NCI-H1092 (cell line): ENCODE measurements around the gene PFKFB3.
"Not testable (repeated sequence)": the region's sequence is repeated elsewhere in the genome, so short reads cannot be mapped to it uniquely, and the experiment has no call there.

Experiments used
- DNase-seq: peaks from one replicate; lab custom pipeline; 2025; lab: John Stamatoyannopoulos, UW

PFKFB3 gene

DNA sequence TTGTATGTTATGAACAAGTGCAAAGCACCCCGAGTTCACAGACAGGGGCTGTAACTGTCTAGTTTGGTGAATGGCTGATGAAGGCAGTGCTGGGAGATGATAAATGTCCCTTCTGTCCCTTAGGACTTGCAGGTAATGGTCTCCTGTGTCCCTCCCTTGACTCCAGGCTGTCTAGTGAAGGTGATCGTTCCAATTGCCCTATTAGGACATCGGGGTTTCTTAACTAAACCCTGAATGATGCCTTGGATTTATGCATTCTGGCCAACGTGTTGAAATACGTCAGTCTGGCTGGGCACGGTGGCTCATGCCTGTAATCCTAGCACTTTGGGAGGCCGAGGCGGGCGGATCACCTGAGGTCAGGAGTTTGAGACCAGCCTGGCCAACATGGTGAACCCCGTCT, 69.4 kb downstream of the PFKFB3 start:
- no peak for DNase-seq

DNA sequence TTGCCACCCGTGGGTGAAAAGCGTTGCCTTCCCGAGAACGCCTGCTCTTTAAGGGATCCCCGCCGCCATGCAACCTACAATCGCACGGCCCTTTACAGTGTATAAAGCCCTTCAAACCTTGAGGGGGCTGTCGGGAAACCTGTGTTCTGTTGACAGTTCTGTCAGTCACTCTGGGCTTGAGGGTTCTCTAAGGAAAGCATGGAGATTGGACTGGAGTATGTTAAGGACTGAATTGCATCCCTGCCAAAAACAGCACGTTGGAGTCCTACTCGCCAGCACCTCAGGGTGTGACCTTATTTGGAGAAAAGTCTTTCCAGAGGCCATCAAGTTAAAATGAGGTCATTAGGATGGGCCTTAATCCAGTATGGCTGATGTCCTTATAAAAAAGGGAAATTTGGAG, 70.6 kb downstream of the PFKFB3 start:
- no peak for DNase-seq

DNA sequence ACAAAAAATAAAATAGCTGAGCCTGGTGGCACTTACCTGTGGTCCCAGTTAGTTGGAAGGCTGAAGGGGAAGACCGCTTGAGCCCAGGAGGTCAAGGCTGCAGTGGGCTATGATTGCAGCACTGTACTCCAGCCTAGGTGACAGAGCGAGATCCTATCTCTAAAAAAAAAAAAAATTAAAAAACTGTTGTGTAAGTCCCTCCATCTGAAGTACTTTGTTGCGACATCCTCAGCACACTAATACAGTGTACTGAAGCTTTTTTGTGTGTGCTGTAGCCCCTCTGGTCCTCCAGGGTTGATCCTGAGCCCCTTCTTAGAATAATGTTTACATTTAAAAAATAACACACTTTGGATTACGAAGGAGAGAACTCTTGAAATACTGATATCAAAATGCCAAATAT, 71.3 kb downstream of the PFKFB3 start:
- no peak for DNase-seq

DNA sequence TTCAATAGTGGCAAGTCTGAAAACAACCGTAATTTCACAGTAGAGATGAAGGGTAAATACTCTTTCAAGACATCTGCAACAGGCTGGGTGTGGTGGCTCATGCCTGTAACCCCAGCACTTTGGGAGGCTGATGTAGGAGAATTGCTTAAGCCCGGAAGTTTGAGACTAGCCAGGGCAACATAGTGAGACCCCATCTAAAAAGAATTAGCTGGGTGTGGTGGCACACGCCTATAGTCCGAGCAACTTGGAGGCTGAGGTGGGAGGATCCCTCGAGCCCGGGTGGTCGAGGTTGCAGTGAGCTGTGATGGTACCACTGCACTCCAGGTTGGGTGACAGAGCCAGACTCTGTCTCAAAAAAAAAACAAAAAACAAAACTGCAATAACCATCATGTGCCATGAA, 71.8 kb downstream of the PFKFB3 start:
- no peak for DNase-seq

DNA sequence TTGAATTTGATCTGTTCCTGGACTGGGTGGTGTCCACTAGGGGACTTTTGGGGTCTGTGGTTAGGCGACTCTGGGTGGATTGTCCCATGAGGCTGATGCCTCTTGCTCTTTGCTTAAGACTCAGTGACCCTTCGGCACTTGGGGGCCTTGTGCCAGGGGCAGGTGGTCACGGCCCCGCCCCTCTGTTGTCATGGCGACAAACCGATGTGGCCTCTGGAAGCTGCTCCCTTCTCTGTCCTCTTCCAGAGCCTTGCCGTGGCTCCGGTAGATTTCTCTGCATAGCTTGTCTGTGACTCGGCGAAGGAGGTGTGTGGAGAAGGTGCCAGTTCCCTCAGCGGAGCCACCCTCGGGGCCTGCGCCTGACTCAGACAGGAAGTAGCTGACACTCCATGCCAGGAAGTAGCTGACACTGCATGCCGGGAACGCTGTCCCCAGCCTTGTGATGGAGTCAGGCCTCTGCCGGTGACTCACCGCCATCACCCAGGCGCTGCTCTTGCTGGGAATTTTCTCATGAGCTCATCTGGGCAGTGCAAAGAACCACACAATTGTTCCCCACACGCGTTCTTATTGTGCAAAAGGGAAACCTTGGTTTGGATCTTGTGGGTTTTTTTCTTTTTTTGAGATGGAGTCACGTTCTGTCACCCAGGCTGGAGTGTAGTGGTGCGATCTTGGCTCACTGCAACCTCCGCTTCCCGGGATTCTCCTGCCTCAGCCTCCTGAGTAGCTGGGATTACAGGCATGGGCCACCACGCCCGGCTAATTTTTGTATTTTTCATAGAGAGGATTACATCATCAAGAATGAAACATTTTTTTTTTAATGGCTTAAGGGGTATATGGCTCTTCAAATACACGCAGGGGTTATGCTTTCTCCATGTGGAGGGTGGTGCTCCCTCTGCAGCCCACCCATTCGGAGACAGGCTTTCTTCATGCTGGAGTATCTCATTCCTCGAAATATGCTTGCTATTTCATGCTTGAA, 72.6 kb downstream of the PFKFB3 start:
- DNase-seq = no peak

DNA sequence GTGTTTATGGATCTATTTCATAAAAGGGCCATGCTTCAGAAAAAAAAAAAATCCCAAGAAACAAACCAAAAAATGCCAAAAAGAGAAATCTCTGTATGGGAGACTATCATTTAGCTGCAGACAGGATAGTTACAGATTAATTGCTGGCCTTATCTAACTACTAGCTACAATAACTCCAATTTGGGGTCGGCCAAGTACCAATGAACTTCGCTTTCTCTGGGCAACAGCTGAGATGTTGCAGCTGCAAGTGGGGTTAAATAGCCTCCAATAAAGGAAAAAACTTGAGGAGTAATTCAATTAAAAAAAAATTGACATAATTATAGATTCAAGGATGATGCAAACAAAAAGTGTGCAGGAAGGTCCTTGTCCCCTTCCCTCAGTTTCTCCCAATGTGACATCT, 73.6 kb downstream of the PFKFB3 start:
- DNase-seq = no peak

DNA sequence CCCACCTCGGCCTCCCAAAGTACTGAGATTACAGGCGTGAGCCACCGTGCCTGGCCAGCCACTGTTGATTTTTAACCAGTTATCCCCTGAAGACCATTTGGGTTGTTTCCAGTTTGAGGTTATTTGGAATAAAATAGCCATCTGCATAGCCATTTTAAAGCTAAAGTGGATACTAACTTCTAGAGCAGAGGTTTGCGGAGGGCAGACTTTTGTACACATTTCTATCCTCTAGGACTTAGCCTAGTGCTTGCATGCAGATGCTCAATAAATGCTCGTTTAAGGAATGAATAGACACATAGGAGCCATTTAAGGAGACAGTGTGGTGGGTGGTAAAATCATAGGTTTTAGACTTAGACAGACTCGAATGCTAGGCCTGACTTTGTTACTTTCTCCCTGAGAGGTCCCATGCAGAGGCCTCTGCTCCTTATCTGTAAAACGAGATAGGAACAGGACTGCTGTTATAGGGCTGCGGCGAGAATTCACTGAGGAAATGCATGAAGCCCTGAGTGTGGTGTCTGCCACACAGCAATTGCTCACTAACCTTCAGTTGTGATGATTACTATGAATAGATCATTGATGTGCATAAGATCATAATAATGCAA, 75.9 kb downstream of the PFKFB3 start:
- no peak for DNase-seq

DNA sequence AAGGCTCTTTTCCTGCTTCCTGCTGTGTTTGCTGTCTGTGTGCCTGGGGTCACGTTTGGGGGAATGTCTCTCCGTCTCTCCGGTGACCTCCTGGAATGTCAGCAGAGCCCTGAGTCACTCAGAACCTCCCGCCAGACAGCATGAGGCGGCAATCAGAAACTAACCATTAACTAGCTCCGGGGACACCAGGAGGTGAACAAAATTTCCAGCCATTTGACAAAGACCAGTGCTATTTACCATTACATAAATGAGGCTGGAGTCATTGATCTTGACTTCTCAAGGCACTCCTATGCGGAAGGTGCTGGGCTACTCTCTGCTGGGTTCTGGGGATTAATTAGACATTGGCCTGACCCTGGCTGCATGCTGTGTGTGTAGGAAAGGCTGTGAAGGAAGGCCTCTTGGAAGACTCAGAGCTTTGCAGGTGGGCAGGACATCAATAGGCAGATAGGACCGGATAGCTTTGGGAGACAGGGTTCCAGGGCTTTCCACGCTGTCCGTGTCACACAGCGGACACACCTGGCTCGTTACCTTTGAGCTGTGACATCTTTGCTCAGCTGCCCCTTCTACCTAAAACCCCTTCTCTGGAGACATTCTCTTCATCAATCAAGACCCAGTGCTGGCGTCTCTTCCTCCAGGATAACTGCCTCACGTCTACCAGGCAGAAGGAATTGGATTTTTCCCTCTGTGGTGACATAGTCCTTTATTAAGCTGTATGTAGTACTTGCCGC, 77.0 kb downstream of the PFKFB3 start:
- DNase-seq = no peak

DNA sequence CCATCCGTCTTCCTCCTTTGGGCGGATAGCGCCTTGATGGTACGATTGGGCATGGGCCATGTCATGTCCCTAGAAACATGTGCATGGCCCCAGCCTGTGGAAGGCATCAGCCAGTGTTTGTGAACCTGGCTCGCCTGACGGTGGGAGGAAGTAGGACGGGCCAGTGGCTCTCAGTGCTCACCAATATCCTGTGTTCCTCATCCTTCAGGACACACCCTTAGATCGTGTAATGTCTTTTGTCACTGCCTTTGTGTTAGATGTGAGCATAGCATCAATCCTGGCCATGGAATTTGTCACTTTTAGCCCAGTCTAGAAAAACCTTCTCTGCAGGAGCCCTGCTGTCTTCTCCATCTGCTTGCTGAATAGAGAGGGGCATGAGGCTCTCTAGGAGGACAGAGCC, 77.6 kb downstream of the PFKFB3 start:
- no peak for DNase-seq

DNA sequence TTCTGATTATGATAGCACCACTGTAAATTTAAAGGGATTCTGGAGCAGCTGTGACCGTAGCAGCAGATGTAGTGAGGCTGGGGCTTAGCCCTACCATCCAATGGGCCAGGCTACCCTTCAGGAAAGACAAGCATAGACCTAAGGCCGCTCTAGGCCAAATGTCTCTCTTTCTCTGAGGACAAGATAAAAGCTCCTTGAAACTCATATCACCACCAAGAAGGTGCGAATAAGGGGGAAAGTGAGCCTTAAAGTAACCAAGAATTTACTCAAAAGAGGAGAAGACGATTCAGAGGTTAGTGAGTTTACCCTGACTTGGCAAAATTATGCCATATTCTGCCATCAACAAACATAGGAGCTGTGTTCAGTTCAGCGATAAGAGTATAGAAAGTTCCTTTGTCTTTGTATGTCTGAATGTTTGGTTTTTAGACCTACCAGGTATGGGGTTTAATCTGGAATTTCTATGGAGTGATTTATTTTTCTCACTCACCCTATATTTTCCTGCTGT, 79.8 kb downstream of the PFKFB3 start:
- no peak for DNase-seq

DNA sequence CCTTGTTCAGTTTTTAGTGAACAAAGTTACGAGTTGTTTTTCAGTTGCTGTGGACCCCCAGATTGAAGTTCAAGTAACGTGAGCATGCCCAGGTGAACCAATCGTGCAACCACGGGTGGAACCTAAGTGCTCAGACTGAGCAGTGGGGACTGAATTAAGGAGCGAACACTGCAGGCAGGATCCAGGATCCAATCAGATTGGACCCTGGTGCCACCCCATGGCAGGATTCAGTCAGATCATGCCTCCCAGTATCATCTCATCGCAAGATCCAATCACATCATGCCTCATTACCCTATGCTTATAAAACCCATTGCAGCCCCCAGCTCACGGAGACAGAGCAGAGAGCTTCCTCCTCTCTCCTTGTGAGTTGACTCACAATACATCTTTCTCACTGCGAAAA, 80.9 kb downstream of the PFKFB3 start:
- DNase-seq = no peak

DNA sequence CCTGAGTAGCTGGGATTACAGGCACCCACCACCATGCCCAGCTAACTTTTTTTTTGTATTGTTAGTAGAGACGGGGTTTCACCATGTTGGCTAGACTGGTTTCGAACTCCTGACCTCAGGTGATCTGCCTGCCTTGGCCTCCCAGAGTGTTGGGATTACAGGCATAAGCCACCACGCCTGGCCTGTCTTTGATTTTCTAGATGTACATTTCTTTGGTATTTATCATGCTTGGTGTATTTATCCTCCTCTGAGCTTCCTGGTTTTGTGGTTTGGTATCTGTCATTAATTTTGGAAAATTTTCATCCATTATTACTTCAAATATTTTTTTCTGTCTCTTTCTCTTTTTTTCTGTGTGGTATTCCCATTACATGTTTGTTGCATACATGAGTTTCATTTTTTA, 87.9 kb downstream of the PFKFB3 start:
- not testable (repeated sequence) for DNase-seq

DNA sequence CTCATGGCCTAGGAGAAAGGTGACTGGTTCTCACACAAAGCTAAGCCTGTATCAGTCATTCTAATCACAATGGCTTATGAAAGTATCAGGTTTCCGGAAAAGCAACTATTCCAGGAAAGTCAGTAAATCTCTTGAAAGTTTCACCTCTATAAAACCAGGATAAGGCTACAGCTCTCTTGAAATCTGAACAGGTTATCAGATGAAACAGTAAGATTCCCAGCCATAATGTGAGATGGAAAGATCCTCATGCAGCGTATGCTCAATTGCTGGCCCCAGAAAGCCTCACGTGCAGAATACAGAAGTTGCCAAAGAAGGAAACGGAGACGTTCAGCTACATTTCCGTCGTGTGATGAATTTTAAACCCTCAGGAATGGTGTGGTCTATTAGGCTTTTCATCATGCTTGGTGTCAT, 90.0 kb downstream of the PFKFB3 start:
- DNase-seq = no peak

DNA sequence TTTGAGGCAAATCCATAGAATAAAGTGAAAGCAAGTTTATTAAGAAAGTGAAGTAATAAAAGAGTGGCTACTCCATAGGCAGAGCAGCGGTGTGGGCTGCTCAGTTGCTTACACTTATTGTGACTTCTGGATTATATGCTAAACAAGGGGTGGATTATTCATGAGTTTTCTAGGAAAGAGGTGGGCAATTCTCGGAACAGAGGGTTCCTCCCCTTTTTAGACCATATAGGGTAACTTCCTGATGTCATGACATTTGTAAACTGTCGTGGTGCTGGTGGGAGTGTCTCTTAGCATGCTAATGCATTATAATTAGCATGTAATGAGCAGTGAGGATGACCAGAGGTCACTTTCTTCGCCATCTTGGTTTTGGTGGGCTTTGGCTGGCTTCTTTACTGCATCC, 93.7 kb downstream of the PFKFB3 start:
- DNase-seq = not testable (repeated sequence)

DNA sequence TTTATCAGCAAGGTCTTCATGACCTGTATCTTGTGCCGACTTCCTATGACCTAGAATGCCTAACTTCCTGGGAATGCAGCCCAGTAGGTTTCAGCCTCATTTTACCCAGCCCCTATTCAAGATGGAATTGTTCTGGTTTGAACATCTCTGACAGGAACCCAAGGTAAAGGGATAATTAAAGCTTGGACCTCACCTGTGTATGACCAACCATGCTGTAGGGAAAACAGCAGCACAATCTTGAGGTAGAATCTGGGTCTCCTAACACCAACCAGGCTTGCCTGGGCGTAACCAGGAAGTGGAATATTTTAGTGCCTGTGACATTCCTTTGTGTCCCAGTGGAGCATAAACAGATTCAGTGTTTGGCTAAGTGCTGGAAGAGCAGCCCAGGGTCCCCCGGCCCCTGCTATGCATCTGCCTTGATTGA, 94.1 kb downstream of the PFKFB3 start:
- DNase-seq = no peak

DNA sequence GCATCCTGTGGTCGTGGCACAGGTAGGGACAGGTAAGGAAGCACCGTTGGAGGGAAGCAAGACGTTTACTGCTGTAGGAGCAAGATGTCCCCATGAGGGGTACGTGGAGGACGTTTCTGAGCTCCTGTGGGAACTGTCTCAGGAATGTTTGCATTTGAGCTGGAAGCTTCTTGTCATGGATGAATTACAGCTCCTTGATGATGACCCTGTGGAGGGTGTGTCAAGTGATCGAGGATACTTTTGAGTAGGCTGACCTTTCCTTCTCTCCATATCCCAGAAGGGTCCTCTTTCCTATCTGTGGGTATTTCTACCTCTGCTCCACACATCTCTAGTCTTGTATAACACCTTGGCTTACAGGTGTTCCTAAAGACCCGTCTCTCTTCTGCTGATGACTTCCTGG, 94.8 kb downstream of the PFKFB3 start:
- DNase-seq = no peak

DNA sequence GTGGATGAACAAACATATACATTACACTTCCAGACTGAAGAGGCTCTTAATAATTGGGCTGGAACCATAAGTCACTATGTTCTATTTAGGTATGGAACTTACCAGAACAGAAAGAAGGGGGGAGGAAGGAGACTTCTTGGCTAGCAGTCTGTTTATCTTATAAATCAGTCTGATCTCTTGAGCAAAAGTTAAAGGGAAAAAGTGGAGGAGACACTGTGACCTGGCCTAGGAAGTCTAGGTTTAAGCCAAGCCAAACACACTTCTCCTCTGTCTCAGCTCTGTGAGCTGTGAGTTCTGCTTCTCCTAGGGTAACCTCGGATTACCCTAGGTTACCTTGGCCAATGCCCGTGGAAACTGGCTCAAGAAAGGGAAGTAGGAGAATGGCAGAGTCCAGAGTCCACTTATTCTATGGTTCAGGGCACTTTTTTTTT, 95.2 kb downstream of the PFKFB3 start:
- no peak for DNase-seq

DNA sequence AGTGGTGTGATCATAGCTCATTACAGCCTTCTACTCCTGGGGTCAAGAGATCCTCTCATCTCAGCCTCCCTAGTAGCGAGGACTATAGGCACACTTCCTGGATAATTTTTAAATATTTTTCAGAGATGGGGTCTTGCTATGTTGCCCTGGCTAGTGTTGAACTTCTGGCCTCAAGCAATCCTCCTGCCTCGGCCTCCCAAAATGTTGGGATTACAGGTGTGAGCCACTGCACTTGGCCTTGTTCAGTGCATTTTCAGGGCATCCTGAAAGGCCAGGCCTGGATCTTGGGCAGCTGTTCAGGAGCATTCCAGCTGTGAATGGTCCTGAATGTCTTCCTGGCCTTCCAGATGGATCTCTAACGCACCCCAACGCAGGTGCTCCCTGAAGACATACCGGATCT, 95.7 kb downstream of the PFKFB3 start:
- no peak for DNase-seq

DNA sequence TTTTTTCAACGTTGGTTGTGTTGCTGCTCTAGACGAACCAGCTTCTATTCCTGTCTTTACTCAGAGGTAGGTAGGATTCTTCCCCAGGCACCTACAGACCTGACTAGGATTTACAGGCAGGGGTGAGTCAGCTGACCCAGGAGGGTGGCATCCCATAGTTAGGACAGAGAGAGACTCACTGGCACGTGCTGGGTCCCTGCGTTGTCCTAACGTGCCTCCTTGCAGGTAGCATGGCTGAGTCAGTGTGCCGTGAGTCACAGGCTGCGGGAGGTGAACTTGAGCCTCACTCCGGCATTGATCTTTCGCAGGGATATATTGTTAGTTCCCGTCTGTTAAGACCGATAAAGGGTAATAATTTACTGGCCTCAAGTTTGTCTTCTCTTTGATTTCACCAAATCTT, 96.5 kb downstream of the PFKFB3 start:
- DNase-seq = no peak

DNA sequence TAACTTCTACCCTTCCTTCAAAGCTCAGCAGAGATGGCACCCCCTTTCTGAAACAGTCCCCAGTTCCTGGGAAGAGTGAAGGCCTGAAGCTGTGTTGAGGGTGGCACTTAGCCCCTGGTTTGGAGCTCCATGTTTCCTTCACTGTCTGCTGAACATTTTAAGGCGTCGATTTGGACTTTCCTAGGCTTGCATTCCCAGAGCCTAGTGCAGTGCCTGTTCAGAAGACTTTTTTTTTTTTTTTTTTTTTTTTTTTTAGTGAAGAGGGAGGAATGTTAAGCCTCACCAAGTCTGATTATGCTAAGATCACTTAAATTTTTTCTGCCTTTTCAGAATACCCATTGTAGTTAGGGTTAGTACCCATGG, 97.0 kb downstream of the PFKFB3 start:
- no peak for DNase-seq

DNA sequence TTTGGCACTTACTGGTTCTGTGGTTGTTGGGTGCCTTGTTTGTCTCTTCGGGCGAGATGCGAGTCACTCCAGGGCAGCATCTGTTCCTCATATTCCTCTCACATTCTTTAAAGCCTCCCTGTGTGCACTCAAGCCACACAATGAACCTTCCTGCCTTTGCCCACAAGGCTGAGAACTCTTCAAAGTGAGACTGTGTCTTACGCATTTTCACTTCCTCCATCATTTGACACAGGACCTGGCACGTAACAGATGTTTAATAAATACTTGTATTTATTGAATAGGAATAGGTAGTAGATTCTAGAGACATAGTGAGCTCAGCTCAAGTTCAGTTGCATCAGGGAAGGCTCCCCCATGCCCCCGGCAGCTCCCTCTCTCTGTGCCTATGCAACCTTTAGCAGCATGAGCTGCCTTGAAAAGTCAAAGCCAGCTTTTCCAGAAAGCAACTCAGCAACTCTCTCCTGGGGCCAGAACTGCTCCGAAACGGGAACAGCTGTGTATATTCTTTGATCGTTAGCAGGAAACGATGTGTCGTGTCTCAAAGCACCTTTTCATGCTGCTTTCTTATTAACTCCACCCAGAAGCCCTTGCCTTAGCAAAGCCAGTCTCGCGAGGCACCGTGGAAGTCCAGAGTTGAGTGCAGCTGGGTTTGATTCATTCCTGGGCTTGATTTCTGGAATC, 97.5 kb downstream of the PFKFB3 start:
- DNase-seq = no peak

DNA sequence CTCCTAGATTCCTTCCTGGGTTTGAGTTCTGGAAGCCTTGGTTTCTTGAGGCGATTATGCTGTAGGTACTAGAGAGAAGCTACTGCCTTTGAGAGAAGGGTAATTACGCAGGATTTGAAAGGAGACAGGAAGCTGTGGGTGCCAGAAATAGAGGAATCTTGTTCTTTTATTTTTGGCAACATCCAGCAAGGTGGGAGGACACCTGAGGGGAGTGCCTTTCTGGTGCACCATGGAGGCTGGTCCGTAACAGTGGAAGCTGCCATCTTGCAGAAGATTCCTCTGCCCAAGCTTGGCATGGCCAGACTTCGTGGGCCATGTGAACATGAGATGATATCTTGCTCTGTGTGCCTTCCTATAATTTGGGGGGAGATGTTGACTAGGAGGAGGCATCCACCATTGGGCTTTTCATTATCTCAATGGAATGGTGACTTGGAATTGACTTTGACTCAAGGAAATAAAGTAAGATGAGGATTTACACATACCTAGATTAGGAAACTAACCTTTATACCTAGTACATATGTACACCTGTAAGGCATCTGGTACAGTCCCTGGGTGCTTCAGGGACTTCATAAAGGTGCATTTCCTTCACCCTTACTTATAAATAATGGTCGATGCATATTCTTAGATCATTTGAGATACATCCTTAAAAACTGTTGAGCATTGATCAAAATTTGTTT, 98.2 kb downstream of the PFKFB3 start:
- no peak for DNase-seq
